A673 (cell line): ENCODE measurements around the gene FOXP4. TPM values are rescaled to one million over a fixed set of nuclear protein-coding genes. Genes with fewer than 3 reads are reported as not detected.

Experiments
- BruUV-seq: library from RNA; stranded (reverse); fragments of 400-500 nt; replicated peaks from 2 replicates; lab custom pipeline; 2021; lab: Mats Ljungman, UMichigan
- CTCF ChIA-PET: fragments of 300-600 bp; sonication (Branson Sonifier 250); formaldehyde crosslinking; loops from one replicate; lab custom pipeline; 2022; ENCODE audit warnings: antibody characterized with exemption; lab: Charles Lee
- POLR2A ChIA-PET: fragments of 300-600 bp; sonication (Branson Sonifier 250); formaldehyde crosslinking; loops from one replicate; lab custom pipeline; 2022; ENCODE audit warnings: antibody characterized with exemption; ENCODE audit not compliant: low non-redundant PET; lab: Charles Lee
- DNase-seq: peaks from one replicate; pipeline ENCODE4 v3.0.0-alpha.2; 2015; ENCODE audit warnings: low spot score
- H3K27ac ChIP-seq: fragments of 200-600 bp; sonication (generic); 2 replicates; pipeline ENCODE4 v1.5.1; 2016; ENCODE audit warnings: mixed run types, low read depth, mild to moderate bottlenecking, mixed read lengths, antibody characterized with exemption, low read length; ENCODE audit not compliant: poor library complexity, severe bottlenecking
- H3K27me3 ChIP-seq: fragments of 200-600 bp; sonication (generic); replicated peaks from 2 replicates; pipeline ENCODE4 v1.6.1; 2017; ENCODE audit warnings: mixed run types, low read depth, mild to moderate bottlenecking, mixed read lengths, antibody characterized with exemption, low read length; ENCODE audit not compliant: insufficient read depth, poor library complexity
- H3K36me3 ChIP-seq: fragments of 200-600 bp; sonication (generic); 2 replicates; pipeline ENCODE4 v1.6.1; 2016; ENCODE audit warnings: mixed run types, mild to moderate bottlenecking, mixed read lengths, antibody characterized with exemption, low read length; ENCODE audit not compliant: insufficient read depth, poor library complexity, severe bottlenecking
- H3K4me1 ChIP-seq: fragments of 200-600 bp; sonication (generic); 2 replicates; pipeline ENCODE4 v1.6.1; 2017; ENCODE audit warnings: mixed run types, mild to moderate bottlenecking, mixed read lengths, antibody characterized with exemption, low read length; ENCODE audit not compliant: insufficient read depth, poor library complexity, severe bottlenecking
- H3K4me3 ChIP-seq: fragments of 200-600 bp; sonication (generic); 2 replicates; pipeline ENCODE4 v1.5.1; 2016; ENCODE audit warnings: low read depth, mixed run types, mild to moderate bottlenecking, mixed read lengths, low read length; ENCODE audit not compliant: poor library complexity, severe bottlenecking
- H3K9me3 ChIP-seq: fragments of 200-600 bp; sonication (generic); 2 replicates; pipeline ENCODE4 v1.6.1; 2016; ENCODE audit warnings: mixed run types, low read depth, mild to moderate bottlenecking, mixed read lengths, antibody characterized with exemption, low read length; ENCODE audit not compliant: poor library complexity, severe bottlenecking
- EZH2 ChIP-seq: fragments of 200-600 bp; sonication (generic); IDR thresholded peaks from 2 replicates; pipeline ENCODE4 v1.6.1; 2017; ENCODE audit warnings: borderline replicate concordance, low read depth, mild to moderate bottlenecking, mixed read lengths, antibody characterized with exemption, low read length; ENCODE audit not compliant: poor library complexity, severe bottlenecking
- intact Hi-C: fragments of 100-400 bp; cut with micrococcal nuclease; formaldehyde crosslinking; loops from one replicate; pipeline ENCODE4 v1.10.0; 2022; ENCODE audit not compliant: unreplicated experiment
- total RNA-seq: library from RNA; stranded (reverse); gene quantifications from 2 replicates; pipeline ENCODE4 v1.2.3, GENCODE V29; 2021
- TF ChIP-seq, protein P1 (sequence below): fragments of 300-800, 200-600 bp; sonication (generic); conservative IDR thresholded peaks from 2 replicates; pipeline ENCODE4 v1.5.1; 2017; ENCODE audit warnings: low read depth, mild to moderate bottlenecking, antibody characterized with exemption, low read length, moderate library complexity, mixed read lengths

Gene FOXP4
- total RNA-seq, 1 experiment from 2014 or later, result 53.9 TPM

DNA sequence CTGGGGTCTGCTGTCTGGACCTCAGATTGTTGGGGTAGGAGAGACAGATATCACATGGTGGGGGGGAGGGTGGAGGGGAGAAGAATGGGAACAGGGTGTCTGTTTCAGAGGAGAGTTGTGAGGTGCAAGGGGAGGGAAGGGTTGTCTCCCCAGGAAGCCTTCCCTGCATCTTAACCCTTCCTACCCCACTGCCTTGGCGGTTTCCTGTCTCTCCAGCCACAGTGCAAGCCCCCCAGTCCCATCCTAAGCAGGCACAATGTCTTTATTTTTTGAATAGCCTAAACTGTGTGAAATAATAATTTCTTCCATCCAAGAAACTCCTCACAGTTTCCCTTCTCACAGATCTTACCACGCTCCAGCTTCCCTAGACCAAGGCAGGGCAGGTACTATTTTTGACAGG is 3.5 kb downstream of the FOXP4 start:
- POLR2A ChIA-PET, result no interaction called here
- no peak for TF ChIP-seq EZH2
- TF ChIP-seq, protein P1, sequence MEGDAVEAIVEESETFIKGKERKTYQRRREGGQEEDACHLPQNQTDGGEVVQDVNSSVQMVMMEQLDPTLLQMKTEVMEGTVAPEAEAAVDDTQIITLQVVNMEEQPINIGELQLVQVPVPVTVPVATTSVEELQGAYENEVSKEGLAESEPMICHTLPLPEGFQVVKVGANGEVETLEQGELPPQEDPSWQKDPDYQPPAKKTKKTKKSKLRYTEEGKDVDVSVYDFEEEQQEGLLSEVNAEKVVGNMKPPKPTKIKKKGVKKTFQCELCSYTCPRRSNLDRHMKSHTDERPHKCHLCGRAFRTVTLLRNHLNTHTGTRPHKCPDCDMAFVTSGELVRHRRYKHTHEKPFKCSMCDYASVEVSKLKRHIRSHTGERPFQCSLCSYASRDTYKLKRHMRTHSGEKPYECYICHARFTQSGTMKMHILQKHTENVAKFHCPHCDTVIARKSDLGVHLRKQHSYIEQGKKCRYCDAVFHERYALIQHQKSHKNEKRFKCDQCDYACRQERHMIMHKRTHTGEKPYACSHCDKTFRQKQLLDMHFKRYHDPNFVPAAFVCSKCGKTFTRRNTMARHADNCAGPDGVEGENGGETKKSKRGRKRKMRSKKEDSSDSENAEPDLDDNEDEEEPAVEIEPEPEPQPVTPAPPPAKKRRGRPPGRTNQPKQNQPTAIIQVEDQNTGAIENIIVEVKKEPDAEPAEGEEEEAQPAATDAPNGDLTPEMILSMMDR, result no peak
- intact Hi-C loops, result no loop called here
- no peak overlapping the region for H3K27ac ChIP-seq
- CTCF ChIA-PET, result no interaction called here
- no peak overlapping the region for H3K4me3 ChIP-seq
- DNase-seq, result no peak
- peaks cover 10% of the 10 kb centered on the region for H3K36me3 ChIP-seq
- H3K4me1 ChIP-seq, result peaks cover 13% of the 10 kb centered on the region
- H3K27me3 ChIP-seq, result no peaks in the 10 kb centered on the region
- BruUV-seq, result no TSS peak
- no peaks in the 10 kb centered on the region for H3K9me3 ChIP-seq

DNA sequence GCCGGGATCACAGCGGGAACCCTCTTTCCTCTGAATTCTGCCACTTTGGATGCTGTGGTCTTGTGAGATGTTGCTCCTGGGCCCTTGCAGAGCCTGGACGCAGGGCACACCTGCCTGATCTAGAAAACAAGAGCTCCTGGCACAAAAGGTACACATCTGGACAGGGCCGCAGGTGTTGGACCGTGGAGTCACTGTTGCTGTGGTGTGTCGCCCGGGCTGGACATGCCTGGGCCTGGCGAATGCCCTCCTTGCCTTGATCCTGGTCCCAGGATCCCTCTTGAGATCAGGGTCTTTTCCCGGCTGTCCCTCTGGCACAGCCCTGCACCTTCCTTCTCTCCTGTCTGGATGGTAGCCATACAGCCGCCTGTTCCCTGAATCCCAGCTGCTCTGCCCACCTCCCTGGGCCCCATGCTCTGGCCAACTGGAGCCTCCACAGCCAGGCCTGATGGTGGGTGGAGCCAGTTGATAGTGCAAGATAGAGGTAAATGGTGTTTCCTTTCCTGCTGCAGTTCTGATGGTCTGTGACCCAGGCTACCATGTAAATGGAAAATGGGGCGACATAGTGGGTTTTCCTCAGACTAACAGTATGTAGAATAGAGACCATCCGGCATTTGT is 5.0 kb downstream of the FOXP4 start:
- ChIA-PET POLR2A (no interaction called here), CTCF (no interaction called here)
- Histone ChIP-seq H3K36me3 (peaks cover 10% of the 10 kb centered on the region), H3K4me3 (no peak overlapping the region), H3K9me3 (no peaks in the 10 kb centered on the region), H3K27me3 (no peaks in the 10 kb centered on the region), H3K4me1 (peaks cover 14% of the 10 kb centered on the region), H3K27ac (no peak overlapping the region)
- no peak for DNase-seq
- intact Hi-C loops, result no loop called here
- TF ChIP-seq EZH2, result no peak
- TF ChIP-seq, protein P1, result no peak
- no TSS peak for BruUV-seq

DNA sequence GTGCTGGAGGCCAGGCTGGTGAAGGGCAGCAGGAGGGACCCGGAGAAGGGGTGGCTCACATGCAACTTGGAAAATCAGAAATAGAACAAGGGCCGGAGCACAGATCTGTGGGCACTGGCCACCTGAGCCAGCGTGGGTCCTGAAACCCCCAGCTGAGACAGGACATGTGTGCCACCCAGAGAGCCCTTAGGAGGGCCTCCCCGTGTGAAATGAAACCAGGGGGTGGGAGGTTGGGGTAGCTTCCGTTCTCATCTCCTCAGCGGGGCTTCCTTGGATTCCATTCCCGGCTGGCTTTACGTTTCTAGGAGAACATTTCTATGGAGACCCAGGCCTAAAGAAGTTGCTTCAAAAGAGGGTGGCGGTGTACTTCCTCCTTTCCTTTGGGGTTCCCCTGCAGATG is 5.7 kb downstream of the FOXP4 start:
- intact Hi-C loops, result no loop called here
- H3K27ac ChIP-seq, result no peak overlapping the region
- CTCF ChIA-PET, result no interaction called here
- no peak for TF ChIP-seq EZH2
- TF ChIP-seq, protein P1, result no peak
- no peaks in the 10 kb centered on the region for H3K27me3 ChIP-seq
- H3K9me3 ChIP-seq, result no peaks in the 10 kb centered on the region
- H3K4me1 ChIP-seq, result peaks cover 14% of the 10 kb centered on the region
- POLR2A ChIA-PET, result no interaction called here
- H3K4me3 ChIP-seq, result no peak overlapping the region
- DNase-seq, result no peak
- peaks cover 10% of the 10 kb centered on the region for H3K36me3 ChIP-seq
- BruUV-seq, result no TSS peak
